Measurements from ENCODE around the gene TMEM38B. TPM values are rescaled to one million over a fixed set of nuclear protein-coding genes. Genes with fewer than 3 reads are reported as not detected.

Gene TMEM38B
- total RNA-seq, 1 experiment from 2014 or later, result 48.6 TPM

- POLR2A ChIA-PET, result no interaction called here
- peaks cover 14% of the 10 kb centered on the region; the same call in 1 of the 2 replicates for H3K4me1 ChIP-seq
- Mint-ChIP-seq H3K4me3 (ENCODE audit: unreplicated experiment) (no peak overlapping the region), H3K36me3 (ENCODE audit: insufficient read depth, unreplicated experiment) (no peaks in the 10 kb centered on the region), H3K27me3 (ENCODE audit: insufficient read depth, unreplicated experiment) (no peaks in the 10 kb centered on the region), H3K27ac (ENCODE audit: unreplicated experiment) (no peak overlapping the region), H3K9me3 (ENCODE audit: unreplicated experiment) (no peaks in the 10 kb centered on the region), H3K4me1 (ENCODE audit: low read depth, unreplicated experiment) (peaks cover 25% of the 10 kb centered on the region)
- TF ChIP-seq CTCF (IDR thresholded peaks at IDR 0.05; ENCODE audit: insufficient read depth in 1 of 2, low read depth in 1 of 2, low read length in 1 of 2, severe bottlenecking in 1 of 2, unreplicated experiment in 1 of 2), result no peak
- DNase-seq, result no peak
- H3K36me3 ChIP-seq (ENCODE audit: control insufficient read depth, insufficient read depth, low read length), result no peaks in the 10 kb centered on the region
- no TSS peak for BruUV-seq (replicated peaks)
- H3K27me3 ChIP-seq (replicated peaks; ENCODE audit: control insufficient read depth, insufficient read depth, low read length), result no peaks in the 10 kb centered on the region
- CTCF ChIA-PET, result no interaction called here
- intact Hi-C loops (cut with micrococcal nuclease; ENCODE audit: unreplicated experiment), result no loop called here
- H3K4me3 ChIP-seq (ENCODE audit: low read depth, low read length), result no peak overlapping the region
- H3K9me3 ChIP-seq, result no peaks in the 10 kb centered on the region
Observed at GRCh38 chr9:105663914-105664313, 30.4 kb upstream of the TMEM38B start.

- CTCF ChIA-PET, result interaction anchor here (0.9 to 1.2 kb wide), 3 partner anchors 26 to 51 kb away, joined by 3 to 5 read pairs (median 4); partner anchors contain the start of gene TMEM38B
- intact Hi-C loops (cut with micrococcal nuclease; ENCODE audit: unreplicated experiment), result loop anchor here (1.0 kb wide), 2 partner anchors 10 to 26 kb away; partner anchors contain the start of gene TMEM38B
- DNase-seq, result peak; percentile 62 to 74
- Mint-ChIP-seq H3K4me3 (ENCODE audit: unreplicated experiment) (peak overlapping the region; percentile 13), H3K27ac (ENCODE audit: unreplicated experiment) (peak overlapping the region; percentile 1), H3K4me1 (ENCODE audit: low read depth, unreplicated experiment) (peaks cover 32% of the 10 kb centered on the region), H3K27me3 (ENCODE audit: insufficient read depth, unreplicated experiment) (no peaks in the 10 kb centered on the region), H3K36me3 (ENCODE audit: insufficient read depth, unreplicated experiment) (no peaks in the 10 kb centered on the region), H3K9me3 (ENCODE audit: unreplicated experiment) (no peaks in the 10 kb centered on the region)
- Histone ChIP-seq H3K4me1 (peaks cover 14% of the 10 kb centered on the region; the same call in 1 of the 2 replicates), H3K9me3 (no peaks in the 10 kb centered on the region), H3K4me3 (ENCODE audit: low read depth, low read length) (no peak overlapping the region), H3K27me3 (replicated peaks; ENCODE audit: control insufficient read depth, insufficient read depth, low read length) (no peaks in the 10 kb centered on the region), H3K36me3 (ENCODE audit: control insufficient read depth, insufficient read depth, low read length) (no peaks in the 10 kb centered on the region)
- no peak for TF ChIP-seq CTCF (IDR thresholded peaks at IDR 0.05; ENCODE audit: insufficient read depth in 1 of 2, low read depth in 1 of 2, low read length in 1 of 2, severe bottlenecking in 1 of 2, unreplicated experiment in 1 of 2)
- POLR2A ChIA-PET, result interaction anchor here (0.6 kb wide), 1 partner anchor 10 kb away, joined by 3 read pairs; no protein-coding TSS in a partner anchor
- BruUV-seq (replicated peaks), result no TSS peak
Observed at GRCh38 chr9:105667867-105668266, 26.5 kb upstream of the TMEM38B start.

DNA sequence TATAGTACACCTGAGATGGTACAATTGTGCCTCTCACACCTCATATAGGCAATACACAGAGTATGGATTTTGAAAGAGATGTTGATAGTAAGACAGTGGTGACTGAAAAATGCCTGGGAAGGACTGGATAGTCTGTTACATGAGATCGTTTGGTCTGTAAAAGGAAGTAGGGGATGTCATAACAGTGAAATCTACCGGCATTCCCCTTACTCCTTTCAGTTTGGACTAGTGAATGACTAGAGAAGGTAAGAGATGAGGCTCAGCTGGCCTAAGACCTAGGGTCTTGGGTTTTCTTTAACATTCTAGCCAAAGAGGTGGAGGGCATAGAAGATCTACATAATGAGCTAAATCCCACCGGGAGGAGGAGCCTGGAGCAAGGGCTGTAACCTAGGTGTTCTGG lies 24.0 kb upstream of the TMEM38B start:
- intact Hi-C loops (cut with micrococcal nuclease; ENCODE audit: unreplicated experiment), result no loop called here
- no peaks in the 10 kb centered on the region for H3K9me3 Mint-ChIP-seq (ENCODE audit: unreplicated experiment)
- Histone ChIP-seq H3K4me3 (ENCODE audit: low read depth, low read length) (no peak overlapping the region), H3K9me3 (no peaks in the 10 kb centered on the region), H3K4me1 (peaks cover 21% of the 10 kb centered on the region; the same call in 1 of the 2 replicates), H3K27me3 (replicated peaks; ENCODE audit: control insufficient read depth, insufficient read depth, low read length) (no peaks in the 10 kb centered on the region), H3K36me3 (ENCODE audit: control insufficient read depth, insufficient read depth, low read length) (no peaks in the 10 kb centered on the region)
- H3K4me1 Mint-ChIP-seq (ENCODE audit: low read depth, unreplicated experiment), result peaks cover 26% of the 10 kb centered on the region
- H3K27ac Mint-ChIP-seq (ENCODE audit: unreplicated experiment), result no peak overlapping the region
- DNase-seq, result no peak
- no peak for TF ChIP-seq CTCF (IDR thresholded peaks at IDR 0.05; ENCODE audit: insufficient read depth in 1 of 2, low read depth in 1 of 2, low read length in 1 of 2, severe bottlenecking in 1 of 2, unreplicated experiment in 1 of 2)
- H3K27me3 Mint-ChIP-seq (ENCODE audit: insufficient read depth, unreplicated experiment), result no peaks in the 10 kb centered on the region
- ChIA-PET CTCF (no interaction called here), POLR2A (no interaction called here)
- BruUV-seq (replicated peaks), result no TSS peak
- no peak overlapping the region for H3K4me3 Mint-ChIP-seq (ENCODE audit: unreplicated experiment)
- H3K36me3 Mint-ChIP-seq (ENCODE audit: insufficient read depth, unreplicated experiment), result no peaks in the 10 kb centered on the region

All from Caco-2 (cell line).